ENCODE results near the gene CORO2B.

DNA sequence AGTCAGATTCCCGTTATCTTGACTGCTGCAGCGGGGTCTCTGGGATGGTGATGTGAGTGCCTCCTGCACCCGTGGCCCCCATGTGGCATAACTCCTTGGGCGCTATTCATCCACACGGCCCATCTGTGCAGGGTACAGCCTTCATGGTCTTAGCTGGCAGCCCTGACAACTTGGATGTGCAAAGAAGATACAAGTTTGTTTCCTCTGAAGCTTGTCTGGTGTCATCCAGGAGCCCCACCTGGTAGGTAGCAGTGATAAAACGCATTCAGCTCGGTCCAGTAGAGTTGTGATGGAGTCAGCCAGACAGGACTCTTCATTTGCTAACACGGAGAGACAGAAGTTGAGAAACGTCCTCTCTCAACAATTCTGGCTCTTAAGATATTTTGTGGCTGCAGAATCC lies 53.3 kb downstream of the CORO2B start:
- no peak for TF ChIP-seq EZH2phosphoT487 (IDR thresholded peaks at IDR 0.05; ENCODE audit: borderline replicate concordance, low read depth)
- TF ChIP-seq, protein P1, sequence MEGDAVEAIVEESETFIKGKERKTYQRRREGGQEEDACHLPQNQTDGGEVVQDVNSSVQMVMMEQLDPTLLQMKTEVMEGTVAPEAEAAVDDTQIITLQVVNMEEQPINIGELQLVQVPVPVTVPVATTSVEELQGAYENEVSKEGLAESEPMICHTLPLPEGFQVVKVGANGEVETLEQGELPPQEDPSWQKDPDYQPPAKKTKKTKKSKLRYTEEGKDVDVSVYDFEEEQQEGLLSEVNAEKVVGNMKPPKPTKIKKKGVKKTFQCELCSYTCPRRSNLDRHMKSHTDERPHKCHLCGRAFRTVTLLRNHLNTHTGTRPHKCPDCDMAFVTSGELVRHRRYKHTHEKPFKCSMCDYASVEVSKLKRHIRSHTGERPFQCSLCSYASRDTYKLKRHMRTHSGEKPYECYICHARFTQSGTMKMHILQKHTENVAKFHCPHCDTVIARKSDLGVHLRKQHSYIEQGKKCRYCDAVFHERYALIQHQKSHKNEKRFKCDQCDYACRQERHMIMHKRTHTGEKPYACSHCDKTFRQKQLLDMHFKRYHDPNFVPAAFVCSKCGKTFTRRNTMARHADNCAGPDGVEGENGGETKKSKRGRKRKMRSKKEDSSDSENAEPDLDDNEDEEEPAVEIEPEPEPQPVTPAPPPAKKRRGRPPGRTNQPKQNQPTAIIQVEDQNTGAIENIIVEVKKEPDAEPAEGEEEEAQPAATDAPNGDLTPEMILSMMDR (IDR thresholded peaks at IDR 0.05), result no peak
- TF ChIP-seq POLR2AphosphoS5 (IDR thresholded peaks at IDR 0.05; ENCODE audit: low read depth, low read length), result no peak
- no peak for TF ChIP-seq EP300 (IDR thresholded peaks at IDR 0.05; ENCODE audit: borderline replicate concordance in 1 of 2, low read depth in 1 of 2, low read length in 1 of 2)
- TF ChIP-seq CHD2 (IDR thresholded peaks at IDR 0.05; ENCODE audit: low read length, partially characterized antibody), result no peak
- TF ChIP-seq RAD21 (IDR thresholded peaks at IDR 0.05; ENCODE audit: low read length), result no peak
- TF ChIP-seq, protein P2, sequence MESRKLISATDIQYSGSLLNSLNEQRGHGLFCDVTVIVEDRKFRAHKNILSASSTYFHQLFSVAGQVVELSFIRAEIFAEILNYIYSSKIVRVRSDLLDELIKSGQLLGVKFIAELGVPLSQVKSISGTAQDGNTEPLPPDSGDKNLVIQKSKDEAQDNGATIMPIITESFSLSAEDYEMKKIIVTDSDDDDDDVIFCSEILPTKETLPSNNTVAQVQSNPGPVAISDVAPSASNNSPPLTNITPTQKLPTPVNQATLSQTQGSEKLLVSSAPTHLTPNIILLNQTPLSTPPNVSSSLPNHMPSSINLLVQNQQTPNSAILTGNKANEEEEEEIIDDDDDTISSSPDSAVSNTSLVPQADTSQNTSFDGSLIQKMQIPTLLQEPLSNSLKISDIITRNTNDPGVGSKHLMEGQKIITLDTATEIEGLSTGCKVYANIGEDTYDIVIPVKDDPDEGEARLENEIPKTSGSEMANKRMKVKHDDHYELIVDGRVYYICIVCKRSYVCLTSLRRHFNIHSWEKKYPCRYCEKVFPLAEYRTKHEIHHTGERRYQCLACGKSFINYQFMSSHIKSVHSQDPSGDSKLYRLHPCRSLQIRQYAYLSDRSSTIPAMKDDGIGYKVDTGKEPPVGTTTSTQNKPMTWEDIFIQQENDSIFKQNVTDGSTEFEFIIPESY (IDR thresholded peaks at IDR 0.05; ENCODE audit: borderline replicate concordance, low read depth), result no peak
- no peak for TF ChIP-seq SMC3 (IDR thresholded peaks at IDR 0.05; ENCODE audit: low read depth, low read length)
- no peak for TF ChIP-seq REST (IDR thresholded peaks at IDR 0.05; ENCODE audit: low read depth, low read length)
- TF ChIP-seq RFX5 (IDR thresholded peaks at IDR 0.05; ENCODE audit: low read length), result no peak
- TF ChIP-seq, protein P3, sequence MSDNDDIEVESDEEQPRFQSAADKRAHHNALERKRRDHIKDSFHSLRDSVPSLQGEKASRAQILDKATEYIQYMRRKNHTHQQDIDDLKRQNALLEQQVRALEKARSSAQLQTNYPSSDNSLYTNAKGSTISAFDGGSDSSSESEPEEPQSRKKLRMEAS (IDR thresholded peaks at IDR 0.05; ENCODE audit: low read depth), result no peak
